T-helper 1 cell treated with Interleukin-12 subunit alpha and Interleukin-12 subunit beta and Interleukin-4 antibody, amounts not matched to agents 30 μg/mL and 1 μg/mL, for 36 hours (primary cell): Measurements from ENCODE around the gene ACADM.
"Not testable (repeated sequence)": the region's sequence is repeated elsewhere in the genome, so short reads cannot be mapped to it uniquely, and the experiment has no call there.

ENCODE experiments used
- H3K27ac Mint-ChIP-seq: one replicate; pipeline ENCODE4 v1.8.0; 2021; ENCODE audit warnings: mild to moderate bottlenecking, mixed read lengths
- H3K27me3 Mint-ChIP-seq: one replicate; pipeline ENCODE4 v1.8.0; 2021; ENCODE audit warnings: low read depth, mixed read lengths
- H3K36me3 Mint-ChIP-seq: one replicate; pipeline ENCODE4 v1.8.0; 2021; ENCODE audit warnings: low read depth, mixed read lengths
- H3K4me1 Mint-ChIP-seq: one replicate; pipeline ENCODE4 v1.8.0; 2021; ENCODE audit warnings: low read depth, mixed read lengths
- H3K4me3 Mint-ChIP-seq: one replicate; pipeline ENCODE4 v1.8.0; 2021; ENCODE audit warnings: mild to moderate bottlenecking, moderate library complexity, mixed read lengths
- H3K9me3 Mint-ChIP-seq: one replicate; pipeline ENCODE4 v1.8.0; 2021; ENCODE audit warnings: mixed read lengths

ACADM gene

DNA sequence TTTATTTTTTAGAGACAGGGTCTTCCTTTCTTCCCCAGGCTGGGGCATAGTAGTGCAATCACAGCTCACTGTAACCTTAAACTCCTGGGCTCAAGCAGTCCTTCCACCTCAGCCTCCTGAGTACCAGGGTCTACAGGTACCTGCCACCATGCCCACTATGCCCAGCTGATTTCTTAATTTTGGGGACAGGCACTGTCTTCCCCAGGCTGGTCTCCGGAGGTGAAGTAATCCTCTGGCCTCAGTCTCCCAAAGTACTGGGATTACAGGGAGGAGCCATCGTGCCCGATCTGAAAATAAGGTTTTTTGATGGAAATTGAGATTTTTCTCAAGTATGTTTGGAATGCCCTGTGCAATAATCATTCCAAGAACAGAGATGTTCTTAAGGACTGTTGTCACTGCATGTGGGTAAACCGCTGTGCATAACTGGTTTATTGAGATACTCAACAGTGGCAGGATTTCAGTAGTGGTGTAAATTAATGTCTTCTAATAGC is 71.2 kb downstream of the ACADM start:
- Mint-ChIP-seq H3K36me3 (peaks cover 54% of the 10 kb centered on the region), H3K4me1 (peaks cover 12% of the 10 kb centered on the region), H3K9me3 (no peaks in the 10 kb centered on the region), H3K27ac (no peak overlapping the region), H3K27me3 (no peaks in the 10 kb centered on the region), H3K4me3 (no peak overlapping the region)

DNA sequence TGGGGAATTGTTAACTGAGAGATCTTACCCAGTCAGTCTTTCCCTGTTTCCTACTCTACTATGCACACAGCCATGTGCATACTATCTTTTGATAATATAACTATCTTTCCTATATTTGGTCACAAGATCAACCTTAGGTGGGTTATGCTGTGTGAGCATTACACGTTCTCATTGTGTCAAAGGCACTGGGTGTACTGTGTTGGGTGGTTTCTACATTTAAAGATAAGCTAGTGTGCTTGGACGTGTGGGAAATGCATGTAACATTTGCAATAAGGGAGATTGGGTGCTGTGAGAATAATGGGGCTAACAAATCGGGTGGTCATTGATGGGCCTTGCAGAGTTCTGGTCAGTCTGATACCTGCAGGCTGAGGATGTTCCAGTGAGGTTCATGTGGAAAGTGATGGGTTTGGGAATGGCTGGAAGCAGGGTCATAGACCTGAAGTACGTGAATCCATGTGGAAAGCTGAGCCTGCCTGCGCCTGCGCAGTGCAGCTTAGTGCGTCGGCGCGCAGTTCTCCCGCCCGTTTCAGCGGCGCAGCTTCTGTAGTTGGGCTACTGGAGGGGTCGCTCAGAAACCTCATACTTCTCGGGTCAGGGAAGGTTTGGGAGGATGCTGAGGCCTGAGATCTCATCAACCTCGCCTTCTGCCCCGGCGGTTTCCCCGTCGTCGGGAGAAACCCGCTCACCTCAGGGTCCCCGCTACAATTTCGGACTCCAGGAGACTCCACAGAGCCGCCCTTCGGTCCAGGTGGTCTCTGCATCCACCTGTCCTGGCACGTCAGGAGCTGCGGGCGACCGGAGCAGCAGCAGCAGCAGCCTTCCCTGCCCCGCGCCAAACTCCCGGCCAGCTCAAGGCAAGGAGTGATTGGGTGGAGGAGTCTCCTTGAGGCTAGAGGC is 72.1 kb downstream of the ACADM start, which contains the start of gene MSH4:
Gene MSH4 (plus strand): TSS at position 507 of the 897 bp plus-strand sequence. CDS start 104 bp downstream, at position 611.
- Mint-ChIP-seq H3K4me3 (no peak within 1 kb of the TSS), H3K4me1 (peaks cover 4% of the 10 kb centered on the region), H3K36me3 (peaks cover 46% of the 10 kb centered on the region), H3K27ac (no peak within 1 kb of the TSS), H3K27me3 (no peaks in the 10 kb centered on the region), H3K9me3 (no peaks in the 10 kb centered on the region)

DNA sequence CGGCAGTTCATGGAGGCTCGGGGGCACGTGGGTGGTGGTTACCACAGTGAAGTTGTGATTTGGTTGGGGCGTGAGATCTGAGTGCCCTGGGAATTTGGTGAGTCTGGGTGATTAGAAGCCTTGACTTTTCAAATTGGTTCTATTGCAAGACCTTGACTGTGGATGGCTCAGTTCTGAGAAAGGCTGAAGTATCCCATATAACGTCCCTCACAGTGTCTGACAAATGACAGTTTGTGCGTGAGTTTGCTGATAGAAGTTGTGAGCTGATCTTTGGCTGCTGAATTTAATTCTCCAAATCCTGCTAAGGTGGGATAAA is 72.7 kb downstream of the ACADM start:
- no peak overlapping the region for H3K27ac Mint-ChIP-seq
- H3K27me3 Mint-ChIP-seq = no peaks in the 10 kb centered on the region
- H3K4me1 Mint-ChIP-seq = peaks cover 2% of the 10 kb centered on the region
- peaks cover 43% of the 10 kb centered on the region for H3K36me3 Mint-ChIP-seq
- H3K4me3 Mint-ChIP-seq = no peak overlapping the region
- H3K9me3 Mint-ChIP-seq = no peaks in the 10 kb centered on the region

DNA sequence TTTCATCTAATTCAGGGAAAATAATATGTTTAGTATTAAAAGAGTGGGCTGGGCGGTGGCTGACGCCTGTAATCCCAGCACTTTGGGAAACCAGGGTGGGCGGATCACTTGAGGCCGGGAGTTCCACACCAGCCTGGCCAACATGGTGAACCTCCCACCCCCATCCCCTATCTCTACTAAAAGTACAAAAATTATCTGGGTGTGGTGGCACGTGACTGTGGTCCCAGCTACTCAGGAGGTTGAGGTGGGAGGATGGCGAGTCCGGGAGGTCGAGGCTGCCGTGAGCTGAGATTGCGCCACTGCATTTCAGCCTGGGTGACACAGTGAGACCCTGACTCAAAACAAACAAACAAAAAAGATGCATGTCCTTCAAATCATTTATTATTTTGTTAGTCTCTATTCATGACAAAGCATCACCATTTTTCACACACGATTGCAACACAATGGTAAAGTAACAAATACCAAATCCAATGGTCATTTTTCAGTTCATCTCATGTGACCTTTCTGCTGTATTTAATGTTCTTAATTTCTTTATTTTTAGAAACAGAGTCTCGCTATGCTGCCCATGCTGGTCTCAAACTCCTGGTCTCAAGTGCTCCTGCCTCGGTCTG is 73.2 kb downstream of the ACADM start:
- H3K27ac Mint-ChIP-seq = no peak overlapping the region
- no peaks in the 10 kb centered on the region for H3K27me3 Mint-ChIP-seq
- peaks cover 40% of the 10 kb centered on the region for H3K36me3 Mint-ChIP-seq
- H3K9me3 Mint-ChIP-seq = no peaks in the 10 kb centered on the region
- H3K4me1 Mint-ChIP-seq = peaks cover 2% of the 10 kb centered on the region
- no peak overlapping the region for H3K4me3 Mint-ChIP-seq

DNA sequence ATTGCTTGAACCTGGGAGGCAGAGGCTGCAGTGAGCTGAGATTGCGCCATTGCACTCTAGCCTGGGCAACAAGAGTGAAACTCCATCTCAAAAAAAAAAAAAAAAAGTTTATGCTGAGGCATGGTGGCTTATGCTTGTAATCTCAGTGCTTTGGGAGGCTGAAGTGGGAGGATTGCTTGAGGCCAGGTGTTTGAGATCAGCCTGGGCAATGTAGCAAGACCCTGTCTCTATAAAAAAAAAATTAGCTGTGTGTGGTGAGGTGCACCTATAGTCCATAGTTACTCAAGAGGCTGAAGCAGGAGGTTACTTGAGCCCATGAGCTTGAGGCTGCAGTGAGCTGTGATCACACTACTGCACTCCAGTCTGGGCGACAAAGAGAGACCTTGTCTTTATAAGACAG is 77.0 kb downstream of the ACADM start:
- not testable (repeated sequence) for H3K9me3 Mint-ChIP-seq, H3K4me3 Mint-ChIP-seq, H3K4me1 Mint-ChIP-seq, H3K27me3 Mint-ChIP-seq, H3K27ac Mint-ChIP-seq
- peaks cover 15% of the 10 kb centered on the region for H3K36me3 Mint-ChIP-seq

DNA sequence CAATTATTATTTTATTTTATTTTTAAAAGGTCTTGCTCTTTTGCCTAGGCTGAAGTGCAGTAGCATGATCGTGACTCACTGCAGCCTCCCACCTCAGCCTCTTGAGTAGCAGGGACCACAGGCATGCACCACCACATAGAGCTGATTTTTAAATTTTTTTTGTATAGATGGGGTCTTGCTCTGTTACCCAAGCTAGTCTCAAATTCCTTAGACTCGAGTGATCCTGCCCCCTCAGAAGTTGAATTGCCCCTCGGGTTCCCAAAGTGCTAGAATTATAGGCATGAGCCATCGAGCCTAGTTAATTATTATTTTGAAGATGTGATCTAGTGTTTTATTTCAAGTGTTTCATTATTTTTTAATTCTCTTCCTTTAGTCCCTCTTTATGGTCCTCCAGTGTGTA is 84.4 kb downstream of the ACADM start:
- Mint-ChIP-seq H3K4me1 (no peaks in the 10 kb centered on the region), H3K27me3 (no peaks in the 10 kb centered on the region), H3K4me3 (no peak overlapping the region), H3K36me3 (no peaks in the 10 kb centered on the region), H3K9me3 (no peaks in the 10 kb centered on the region), H3K27ac (no peak overlapping the region)

DNA sequence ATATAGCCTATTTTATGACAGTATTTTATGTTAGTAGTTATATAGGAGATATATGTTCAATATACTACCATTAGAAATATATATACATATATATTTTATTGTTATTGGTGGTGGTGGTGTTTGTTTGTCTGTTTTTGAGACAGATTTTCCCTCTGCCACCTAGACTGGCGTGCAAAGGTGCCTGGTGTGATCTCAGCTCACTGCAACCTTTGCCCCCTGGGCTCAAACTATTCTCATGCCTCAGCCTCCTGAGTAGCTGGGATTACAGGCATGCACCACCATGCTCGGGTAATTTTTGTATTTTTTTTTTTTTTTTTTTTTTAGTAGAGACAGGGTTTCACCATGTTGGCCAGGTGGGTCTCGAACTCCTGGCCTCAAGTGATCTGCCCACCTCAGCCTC is 85.6 kb downstream of the ACADM start:
- H3K4me3 Mint-ChIP-seq, H3K27ac Mint-ChIP-seq, H3K4me1 Mint-ChIP-seq, H3K36me3 Mint-ChIP-seq, H3K9me3 Mint-ChIP-seq, H3K27me3 Mint-ChIP-seq: not testable (repeated sequence)

DNA sequence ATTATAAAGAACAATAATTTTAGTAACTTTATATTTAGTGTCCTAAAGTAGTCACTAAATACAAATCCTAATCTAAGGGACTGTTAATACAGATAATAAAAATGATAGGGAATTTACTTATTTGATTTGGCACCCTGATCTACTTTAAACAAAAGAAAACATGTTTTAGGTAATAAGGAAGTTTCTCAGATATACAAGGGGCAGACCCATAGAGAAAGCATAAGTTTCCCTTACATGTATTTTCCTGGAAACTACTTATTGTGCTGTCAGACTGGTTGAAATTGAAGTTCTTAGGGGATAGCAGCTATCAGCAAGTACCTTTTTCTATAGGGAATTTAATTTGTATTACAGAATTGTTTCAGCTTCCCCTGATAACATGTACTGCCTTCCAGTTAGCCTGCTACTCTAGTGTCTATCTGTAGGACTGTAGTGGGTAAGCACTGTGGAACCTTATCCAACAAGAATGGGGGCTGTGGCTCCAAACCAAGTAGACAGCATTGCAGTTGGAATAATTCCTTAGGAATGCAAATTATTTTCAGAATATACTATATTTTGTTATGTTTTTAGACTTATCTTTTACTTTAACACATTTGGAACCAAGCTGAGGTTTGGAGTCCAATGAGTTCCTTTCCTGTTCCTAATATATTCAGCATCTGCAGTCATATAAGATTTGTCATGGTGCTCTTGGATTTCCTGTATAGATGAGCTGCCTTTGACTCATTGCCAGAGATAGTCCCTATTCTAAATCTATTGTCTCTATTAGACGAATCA is 86.9 kb downstream of the ACADM start:
- Mint-ChIP-seq H3K9me3 (no peaks in the 10 kb centered on the region), H3K27ac (no peak overlapping the region), H3K27me3 (no peaks in the 10 kb centered on the region), H3K4me1 (no peaks in the 10 kb centered on the region), H3K4me3 (no peak overlapping the region), H3K36me3 (no peaks in the 10 kb centered on the region)

DNA sequence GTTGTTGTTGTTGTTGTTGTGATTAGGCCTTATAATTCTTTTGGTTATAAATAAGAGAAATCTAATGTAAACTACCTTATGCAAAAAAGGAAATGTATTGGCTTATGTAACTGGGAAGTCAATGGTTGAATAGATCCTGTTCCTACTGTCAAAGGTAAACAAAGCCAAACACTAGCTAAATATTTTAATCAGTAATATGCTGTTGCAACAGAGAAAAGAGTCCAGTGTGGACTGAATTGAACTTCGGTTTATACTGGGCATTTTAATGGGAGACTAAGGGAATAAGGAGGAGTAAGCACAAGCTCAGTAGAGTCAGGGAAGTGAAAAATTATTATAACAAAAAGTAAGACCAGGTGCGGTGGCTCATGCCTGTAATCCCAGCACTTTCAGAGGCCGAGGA is 87.6 kb downstream of the ACADM start:
- H3K4me3 Mint-ChIP-seq = no peak overlapping the region
- no peak overlapping the region for H3K27ac Mint-ChIP-seq
- no peaks in the 10 kb centered on the region for H3K4me1 Mint-ChIP-seq
- no peaks in the 10 kb centered on the region for H3K36me3 Mint-ChIP-seq
- no peaks in the 10 kb centered on the region for H3K9me3 Mint-ChIP-seq
- no peaks in the 10 kb centered on the region for H3K27me3 Mint-ChIP-seq
